NCI-H748 treated with DMSO at 0.1 percent for 48 hours (cell line): ENCODE measurements around the gene RNF220.

Source experiments
- DNase-seq: peaks from one replicate; lab custom pipeline; 2025; lab: John Stamatoyannopoulos, UW

RNF220 gene

GRCh38 chr1:44611419-44611818 lies 206.4 kb downstream of the RNF220 start:
- DNase-seq = no peak

- DNase-seq = no peak
Measured at GRCh38 chr1:44611866-44612265, 206.8 kb downstream of the RNF220 start.

GRCh38 chr1:44613941-44614340 lies 208.9 kb downstream of the RNF220 start:
- DNase-seq = no peak

- DNase-seq = no peak
Measured at GRCh38 chr1:44616284-44616990, 211.4 kb downstream of the RNF220 start.

DNA sequence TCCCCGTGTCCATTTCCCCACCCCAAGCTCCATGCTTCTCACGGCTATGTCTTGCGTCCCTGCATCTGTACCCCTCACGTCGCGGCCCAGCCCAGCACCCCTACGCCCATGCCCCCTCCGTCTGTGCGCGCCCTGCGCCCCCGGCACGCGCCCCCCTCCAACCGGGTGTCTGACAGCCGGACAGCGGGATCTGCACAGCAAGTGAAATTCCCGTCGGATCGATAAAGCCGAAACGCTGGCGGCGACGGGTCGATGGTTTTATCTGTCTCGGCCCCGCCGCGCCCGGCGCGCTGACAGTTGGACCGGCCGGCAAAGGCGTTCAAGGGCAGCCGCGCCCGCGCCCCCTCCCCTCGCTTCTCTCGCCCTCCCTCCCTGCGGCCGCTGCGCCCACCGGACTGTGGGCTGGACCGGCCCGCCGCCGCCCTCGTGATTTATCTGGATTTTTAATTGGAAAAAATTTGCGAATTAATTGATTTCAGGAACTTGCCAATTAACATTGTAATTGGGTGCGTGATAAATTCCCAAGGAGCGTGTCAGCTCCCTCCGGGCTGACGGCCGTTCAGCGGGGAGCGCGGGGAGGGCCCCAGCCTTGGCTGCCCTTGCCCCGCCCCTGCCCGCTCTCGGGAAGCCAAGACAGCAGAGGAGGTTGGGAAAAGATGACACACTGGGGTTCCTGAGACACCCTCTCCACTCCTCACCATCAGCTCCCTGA lies 212.1 kb downstream of the RNF220 start:
- DNase-seq = no peak

DNA sequence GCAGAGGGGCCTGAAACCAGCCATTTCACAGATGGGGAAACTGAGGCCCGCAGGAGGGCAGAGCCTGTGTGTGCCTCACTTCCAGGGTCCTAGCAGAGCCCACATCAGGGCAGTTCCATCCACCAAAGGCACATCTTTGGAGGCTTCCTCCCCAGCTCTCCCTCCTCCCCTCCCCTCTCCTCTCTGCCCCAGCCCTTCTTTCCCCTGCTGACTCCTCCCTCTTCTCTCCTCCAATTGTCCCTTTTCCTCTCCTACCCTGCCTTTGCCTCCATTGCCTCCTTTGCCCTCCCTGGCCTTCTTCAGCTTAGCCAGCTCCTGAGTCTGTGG lies 212.6 kb downstream of the RNF220 start:
- DNase-seq = no peak

GRCh38 chr1:44619261-44619900 lies 214.3 kb downstream of the RNF220 start:
- DNase-seq = no peak

GRCh38 chr1:44620072-44620471 lies 215.0 kb downstream of the RNF220 start:
- DNase-seq = no peak

GRCh38 chr1:44621841-44622286 lies 216.8 kb downstream of the RNF220 start:
- no peak for DNase-seq

GRCh38 chr1:44624268-44624901 lies 219.3 kb downstream of the RNF220 start:
- no peak for DNase-seq

GRCh38 chr1:44625348-44625747 lies 220.3 kb downstream of the RNF220 start:
- DNase-seq = no peak

DNA sequence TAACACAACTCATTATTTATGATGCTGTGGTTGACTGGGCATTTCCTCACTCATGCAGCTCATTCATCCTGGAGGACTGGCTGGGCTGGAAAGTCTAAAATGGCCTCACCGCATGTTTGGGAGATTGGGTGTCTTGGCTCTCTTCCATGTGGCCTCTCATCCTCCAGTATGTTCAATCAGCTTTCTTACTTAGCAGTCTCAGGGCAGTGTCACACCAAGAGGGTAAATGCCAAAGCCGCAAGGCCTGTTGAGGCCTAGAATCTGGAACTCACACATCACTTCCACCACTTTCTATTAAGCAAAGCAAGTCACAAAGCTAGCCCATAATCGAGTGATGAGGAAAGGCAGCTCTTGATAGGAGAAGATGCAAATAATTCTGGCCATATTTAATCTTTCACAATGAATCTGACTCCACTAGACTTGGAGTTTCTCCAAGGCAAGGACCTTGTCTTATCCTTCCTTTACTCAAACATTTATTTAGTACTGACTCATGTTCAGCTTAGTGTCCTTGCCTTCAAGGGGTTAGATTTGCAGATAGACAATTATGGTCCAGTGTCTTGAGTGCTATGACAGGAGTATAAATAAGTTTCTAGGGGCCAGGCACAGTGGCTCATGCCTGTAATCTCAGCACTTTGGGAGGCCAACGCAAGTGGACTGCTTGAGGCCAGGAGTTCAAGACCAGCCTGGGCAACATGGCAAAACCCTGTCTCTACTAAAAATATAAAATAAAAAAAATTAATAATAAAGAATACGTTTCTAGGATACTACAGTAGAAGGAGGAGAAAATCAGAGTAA lies 224.1 kb downstream of the RNF220 start:
- no peak for DNase-seq

- DNase-seq = no peak
Measured at GRCh38 chr1:44630116-44630515, 225.1 kb downstream of the RNF220 start.

- DNase-seq = no peak
Measured at GRCh38 chr1:44631333-44631646, 226.2 kb downstream of the RNF220 start.

GRCh38 chr1:44631647-44632539 lies 226.8 kb downstream of the RNF220 start:
- DNase-seq = peak; percentile 60

DNA sequence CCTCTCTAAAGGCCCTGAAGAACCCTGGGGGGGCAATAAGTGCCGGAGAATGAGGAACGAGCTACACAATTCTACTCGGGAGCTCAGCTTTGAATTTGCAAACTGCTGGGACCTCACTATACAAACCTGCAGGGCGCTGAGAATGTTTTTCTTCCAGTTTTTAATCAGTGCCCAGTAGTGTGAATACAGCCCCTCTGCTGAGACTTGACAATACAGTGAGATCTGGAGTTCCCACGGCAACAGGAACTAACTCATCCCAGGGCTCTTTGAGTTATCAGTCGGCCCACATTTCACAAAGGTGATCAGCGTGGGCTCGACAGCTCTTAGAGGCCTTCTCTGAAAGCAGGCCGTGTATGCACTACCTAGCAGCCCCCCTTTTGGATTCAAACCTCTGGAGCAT lies 227.5 kb downstream of the RNF220 start:
- no peak for DNase-seq

DNA sequence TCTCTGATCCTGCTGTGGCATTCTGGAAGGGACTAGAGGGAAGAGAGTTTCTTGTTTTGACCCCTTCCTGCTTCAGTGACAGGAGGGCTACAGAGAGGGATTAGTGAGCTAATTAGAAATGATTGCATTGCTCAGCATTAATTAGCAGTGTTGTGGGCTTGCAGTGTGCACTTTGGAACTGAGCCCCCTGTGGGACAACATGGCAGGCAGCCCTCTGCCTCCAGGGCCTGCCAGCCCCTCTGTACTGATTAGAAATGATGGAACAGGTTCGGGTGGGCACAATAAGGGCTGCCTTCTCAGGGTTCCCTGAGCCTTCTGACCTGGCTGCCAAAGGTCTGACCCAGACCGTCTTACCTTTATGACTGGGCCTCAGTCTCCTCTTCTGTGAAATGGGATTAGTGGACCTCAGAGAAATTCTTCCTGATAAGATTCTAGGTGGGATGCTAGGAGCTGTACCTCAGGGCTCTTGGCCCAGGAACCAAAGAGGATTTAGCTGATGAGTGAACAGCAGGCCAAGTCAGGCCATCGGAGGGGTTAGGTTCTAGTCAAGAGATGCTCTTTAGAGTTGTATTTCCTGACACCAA lies 229.6 kb downstream of the RNF220 start:
- no peak for DNase-seq

DNA sequence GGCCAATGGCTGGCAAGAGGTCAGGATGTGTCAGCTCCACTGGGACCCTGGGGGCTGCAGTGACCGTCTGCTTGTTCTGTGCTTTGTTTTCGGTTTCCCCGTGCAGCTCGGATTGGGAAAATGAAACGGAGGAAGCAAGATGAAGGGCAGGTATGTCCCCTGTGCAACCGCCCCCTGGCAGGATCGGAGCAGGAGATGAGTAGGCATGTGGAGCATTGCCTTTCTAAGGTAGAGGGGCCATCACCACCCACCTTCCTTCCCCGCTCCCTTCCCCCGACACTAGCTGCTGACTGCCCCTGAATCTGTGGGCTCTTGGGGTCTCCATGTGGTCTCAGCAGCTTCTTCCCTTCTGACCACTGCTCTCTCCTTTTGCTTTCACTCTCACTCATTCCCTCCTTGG lies 230.4 kb downstream of the RNF220 start:
- DNase-seq = no peak

DNA sequence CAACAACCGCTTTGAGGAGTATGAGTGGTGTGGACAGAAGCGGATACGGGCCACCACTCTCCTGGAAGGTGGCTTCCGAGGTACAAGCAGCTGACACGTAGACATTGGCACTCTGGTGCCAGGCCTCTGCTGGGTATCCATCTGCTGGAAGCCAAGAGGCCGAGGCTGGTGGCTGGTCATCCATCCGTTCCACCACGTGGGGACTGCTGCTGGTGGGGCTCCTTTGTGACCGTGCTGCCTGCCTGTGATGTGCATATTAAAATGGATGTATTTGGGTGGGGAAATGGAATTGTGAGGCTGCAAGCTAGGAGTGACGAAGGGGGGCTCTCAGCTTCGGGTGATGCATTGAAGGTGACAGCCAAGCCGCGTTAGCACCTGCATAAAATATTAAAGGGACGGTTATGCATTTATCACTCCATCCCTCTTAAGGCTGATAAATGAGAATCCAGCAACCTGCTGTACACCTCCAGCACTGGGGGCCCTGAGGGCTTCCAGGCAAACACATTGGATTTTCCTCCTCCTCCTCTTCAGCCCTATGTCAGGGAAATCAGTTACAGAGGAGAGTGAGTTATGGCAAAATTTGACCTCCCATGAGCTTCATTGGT lies 231.1 kb downstream of the RNF220 start:
- DNase-seq = no peak
